Measurements from ENCODE around the gene TGM2. TPM values are rescaled to one million over a fixed set of nuclear protein-coding genes. Genes with fewer than 3 reads are reported as not detected.

The TGM2 gene
- total RNA-seq, 1 donor from 2014 or later: 362 TPM

DNA sequence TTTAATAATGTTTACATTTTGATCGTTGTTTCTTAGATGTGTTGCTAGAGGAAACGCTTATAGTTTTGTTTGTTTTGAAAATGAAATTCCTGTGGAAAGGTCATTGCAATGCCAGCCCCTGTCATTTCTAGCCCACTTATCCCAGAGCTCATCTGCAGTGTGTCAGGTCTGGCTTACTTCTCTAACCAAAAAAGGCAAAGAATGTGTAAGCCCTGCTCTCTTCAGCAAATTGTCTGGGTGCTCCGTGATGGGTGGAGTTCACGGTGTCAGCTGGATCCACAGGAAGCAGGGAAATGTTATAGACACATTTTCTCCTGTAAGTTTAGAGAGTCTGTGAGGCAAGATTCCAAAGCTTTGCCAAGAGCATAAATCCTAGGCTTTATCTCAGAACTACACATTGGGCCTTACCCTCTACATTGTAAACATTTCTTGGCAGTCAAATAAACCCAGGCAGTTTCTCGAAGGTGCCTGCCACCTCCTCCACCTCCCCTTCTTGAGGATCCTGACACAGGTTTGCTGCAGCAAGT lies 80.6 kb downstream of the TGM2 start:
- DNase-seq (no peak), ATAC-seq (peak; percentile 51 to 62)

DNA sequence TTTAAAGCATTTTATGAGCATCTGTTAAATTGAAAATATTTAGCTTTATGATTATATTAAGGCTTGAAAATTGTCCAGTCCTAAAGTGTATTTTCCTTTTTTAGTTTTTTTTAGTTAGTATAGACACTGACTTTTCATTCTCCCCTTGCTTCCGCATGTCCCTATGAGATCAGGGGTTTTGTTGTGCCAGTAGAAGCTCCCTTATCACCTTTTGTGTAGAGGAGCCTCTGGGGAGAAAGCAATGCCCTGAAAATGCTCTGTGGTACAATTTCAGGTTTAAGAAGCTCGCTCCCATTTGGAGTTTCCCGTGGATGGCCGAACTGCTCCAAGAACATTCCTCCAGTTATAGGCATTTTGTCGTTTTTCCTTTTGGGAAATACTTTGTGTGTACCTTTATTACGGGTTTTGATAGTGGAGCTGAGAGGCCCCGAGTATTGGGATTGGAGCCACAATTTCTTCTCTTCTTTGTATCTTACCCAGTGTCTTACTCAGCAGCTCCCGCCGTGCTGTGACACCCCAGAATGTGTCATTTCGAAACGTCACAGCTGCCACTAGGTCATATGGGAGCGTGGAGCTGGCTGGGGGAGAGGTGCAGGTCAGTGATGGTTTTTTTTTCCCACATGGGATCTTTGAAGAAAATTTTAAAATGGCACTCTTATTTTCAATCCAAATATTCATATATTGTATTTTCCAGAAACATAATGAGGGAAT lies 81.6 kb downstream of the TGM2 start:
- H3K9me3 ChIP-seq: no peaks in the 10 kb centered on the region
- ATAC-seq: peak; percentile 37 to 39
- no peak for DNase-seq
- intact Hi-C loops (cut with DNase I): no loop called here
- H3K27ac ChIP-seq: peak overlapping the region; percentile 61
- peaks cover 37% of the 10 kb centered on the region for H3K4me1 ChIP-seq
- H3K4me3 ChIP-seq: no peak overlapping the region
- H3K36me3 ChIP-seq: peaks cover 66% of the 10 kb centered on the region
- TF ChIP-seq, protein P1, sequence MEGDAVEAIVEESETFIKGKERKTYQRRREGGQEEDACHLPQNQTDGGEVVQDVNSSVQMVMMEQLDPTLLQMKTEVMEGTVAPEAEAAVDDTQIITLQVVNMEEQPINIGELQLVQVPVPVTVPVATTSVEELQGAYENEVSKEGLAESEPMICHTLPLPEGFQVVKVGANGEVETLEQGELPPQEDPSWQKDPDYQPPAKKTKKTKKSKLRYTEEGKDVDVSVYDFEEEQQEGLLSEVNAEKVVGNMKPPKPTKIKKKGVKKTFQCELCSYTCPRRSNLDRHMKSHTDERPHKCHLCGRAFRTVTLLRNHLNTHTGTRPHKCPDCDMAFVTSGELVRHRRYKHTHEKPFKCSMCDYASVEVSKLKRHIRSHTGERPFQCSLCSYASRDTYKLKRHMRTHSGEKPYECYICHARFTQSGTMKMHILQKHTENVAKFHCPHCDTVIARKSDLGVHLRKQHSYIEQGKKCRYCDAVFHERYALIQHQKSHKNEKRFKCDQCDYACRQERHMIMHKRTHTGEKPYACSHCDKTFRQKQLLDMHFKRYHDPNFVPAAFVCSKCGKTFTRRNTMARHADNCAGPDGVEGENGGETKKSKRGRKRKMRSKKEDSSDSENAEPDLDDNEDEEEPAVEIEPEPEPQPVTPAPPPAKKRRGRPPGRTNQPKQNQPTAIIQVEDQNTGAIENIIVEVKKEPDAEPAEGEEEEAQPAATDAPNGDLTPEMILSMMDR (IDR thresholded peaks at IDR 0.05): no peak
- H3K27me3 ChIP-seq (ENCODE audit: low read depth): no peaks in the 10 kb centered on the region

More for the DNA sequence above, 80.6 kb downstream of the TGM2 start:
- intact Hi-C loops (cut with DNase I): no loop called here
- peaks cover 37% of the 10 kb centered on the region for H3K4me1 ChIP-seq
- peak overlapping the region; percentile 61 for H3K27ac ChIP-seq
- no peaks in the 10 kb centered on the region for H3K27me3 ChIP-seq (ENCODE audit: low read depth)
- no peak overlapping the region for H3K4me3 ChIP-seq
- no peaks in the 10 kb centered on the region for H3K9me3 ChIP-seq
- peaks cover 69% of the 10 kb centered on the region for H3K36me3 ChIP-seq
- TF ChIP-seq, protein P1 (IDR thresholded peaks at IDR 0.05): no peak

DNA sequence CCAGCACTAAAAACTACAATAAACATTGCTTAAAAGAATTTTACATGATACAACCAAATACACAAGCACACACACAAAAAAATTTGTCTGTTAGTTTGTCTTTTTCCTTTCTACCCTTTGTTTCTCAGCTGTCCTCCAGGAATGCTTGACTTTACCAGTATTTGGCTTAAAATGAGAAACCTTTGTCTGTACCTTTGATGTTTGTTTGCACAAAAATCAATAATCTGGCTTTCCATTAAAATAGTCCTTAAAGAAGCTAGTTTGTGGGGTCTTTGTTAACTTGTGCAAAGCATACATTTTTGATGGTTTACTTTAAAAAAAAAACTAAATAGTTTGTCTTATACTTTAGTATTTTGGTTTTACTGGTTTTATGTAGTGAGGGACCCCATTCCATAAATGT lies 82.2 kb downstream of the TGM2 start:
- no peak overlapping the region for H3K4me3 ChIP-seq
- ATAC-seq: no peak
- peak overlapping the region; percentile 61 for H3K27ac ChIP-seq
- H3K4me1 ChIP-seq: peaks cover 37% of the 10 kb centered on the region
- no peaks in the 10 kb centered on the region for H3K27me3 ChIP-seq (ENCODE audit: low read depth)
- H3K36me3 ChIP-seq: peaks cover 66% of the 10 kb centered on the region
- H3K9me3 ChIP-seq: no peaks in the 10 kb centered on the region
- DNase-seq: no peak
- intact Hi-C loops (cut with DNase I): no loop called here
- TF ChIP-seq, protein P1 (IDR thresholded peaks at IDR 0.05): no peak

DNA sequence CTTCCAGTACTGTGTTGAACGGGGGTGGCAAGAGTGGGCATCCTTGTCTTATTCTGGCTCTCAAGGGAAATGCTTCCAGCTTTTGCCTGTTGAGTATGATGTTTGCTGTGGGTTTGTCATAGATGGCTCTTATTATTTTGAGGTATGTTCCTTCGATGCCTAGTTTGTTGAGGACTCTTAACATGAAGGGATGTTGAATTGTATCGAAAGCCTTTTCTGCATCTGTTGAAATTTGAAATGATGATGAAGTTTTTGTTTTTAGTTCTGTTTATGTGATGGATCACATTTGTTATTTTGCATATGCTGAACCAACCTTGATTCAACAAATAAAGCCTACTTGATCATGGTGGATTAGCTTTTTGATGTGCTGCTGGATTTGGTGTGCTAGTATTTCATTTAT lies 83.5 kb downstream of the TGM2 start:
- DNase-seq: no peak
- peaks cover 63% of the 10 kb centered on the region for H3K36me3 ChIP-seq
- H3K4me1 ChIP-seq: peaks cover 40% of the 10 kb centered on the region
- intact Hi-C loops (cut with DNase I): no loop called here
- no peak for ATAC-seq
- TF ChIP-seq, protein P1 (IDR thresholded peaks at IDR 0.05): no peak
- no peaks in the 10 kb centered on the region for H3K9me3 ChIP-seq
- no peak overlapping the region for H3K27ac ChIP-seq
- no peak overlapping the region for H3K4me3 ChIP-seq
- no peaks in the 10 kb centered on the region for H3K27me3 ChIP-seq (ENCODE audit: low read depth)

DNA sequence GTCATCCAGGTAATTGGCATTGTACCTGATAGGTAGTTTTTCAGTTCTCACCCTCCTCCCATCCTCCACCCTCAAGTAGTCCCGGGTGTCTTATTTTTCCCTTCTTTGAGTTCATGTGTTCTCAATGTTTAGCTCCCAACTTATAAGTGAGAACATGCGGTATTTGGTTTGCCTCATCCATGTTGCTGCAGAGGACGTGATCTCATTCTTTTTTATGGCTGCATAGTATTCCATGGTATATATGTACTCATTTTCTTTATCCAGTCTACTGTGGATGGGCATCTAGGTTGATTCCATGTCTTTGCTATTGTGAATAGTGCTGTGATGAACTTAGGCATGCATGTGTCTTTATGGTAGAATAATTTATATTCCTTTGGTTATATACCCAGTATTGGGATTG lies 85.7 kb downstream of the TGM2 start:
- DNase-seq: no peak

More for the DNA sequence above, 85.7 kb downstream of the TGM2 start:
- no peak overlapping the region for H3K27ac ChIP-seq
- H3K4me3 ChIP-seq: no peak overlapping the region
- H3K4me1 ChIP-seq: peaks cover 47% of the 10 kb centered on the region
- no peak for ATAC-seq
- H3K9me3 ChIP-seq: no peaks in the 10 kb centered on the region
- H3K27me3 ChIP-seq (ENCODE audit: low read depth): no peaks in the 10 kb centered on the region
- peaks cover 41% of the 10 kb centered on the region for H3K36me3 ChIP-seq
- intact Hi-C loops (cut with DNase I): loop anchor here (10.0 kb wide), 1 partner anchor 85 kb away; the partner anchor contains the start of gene TGM2
- TF ChIP-seq, protein P1 (IDR thresholded peaks at IDR 0.05): no peak

Measured in lower lobe of right lung (tissue), 2 donors.